Sigmoid colon (tissue), 7 donors: ENCODE data around the gene NFATC1. TPM values are rescaled to one million over a fixed set of nuclear protein-coding genes. Genes with fewer than 3 reads are reported as not detected.

ENCODE experiments used
- DNase-seq: peaks from one replicate; pipeline ENCODE4 v3.0.0-alpha.2; 2019
- H3K27ac ChIP-seq, 4 donors: fragments of 200-600 bp; sonication (generic); one replicate each; pipeline ENCODE4 v1.5.1; 2016 to 2019; ENCODE audit warnings: mild to moderate bottlenecking in 1 of 4
- H3K27me3 ChIP-seq, 3 donors: fragments of 200-600 bp; sonication (generic); one replicate each; pipeline ENCODE4 v1.5.1; 2019; ENCODE audit warnings: mild to moderate bottlenecking in 1 of 3
- H3K36me3 ChIP-seq, 4 donors: fragments of 200-600 bp; sonication (generic); one replicate each; pipeline ENCODE4 v1.5.1; 2016 to 2019
- H3K4me1 ChIP-seq, 4 donors: fragments of 200-600 bp; sonication (generic); one replicate each; pipeline ENCODE4 v1.5.1; 2017 to 2019
- H3K4me3 ChIP-seq, 4 donors: fragments of 200-600 bp; sonication (generic); one replicate each; pipeline ENCODE4 v1.5.1; 2017 to 2019; ENCODE audit warnings: mild to moderate bottlenecking in 2 of 4, moderate library complexity in 1 of 4
- H3K9me3 ChIP-seq, 4 donors: fragments of 200-600 bp in 3 of 4; sonication (generic) in 3 of 4; one replicate each; pipeline versions ENCODE4 v1.5.1 to v1.6.1; 2013 to 2019
- CTCF ChIP-seq, 4 experiments: fragments of 450-650 bp in 3 of 4; fragments of 200-600 bp in 1 of 4; IDR thresholded peaks; one replicate each; pipeline ENCODE4 v1.5.1; 2016 to 2019; ENCODE audit warnings: antibody characterized with exemption in 4 of 4, mild to moderate bottlenecking in 3 of 4, moderate library complexity in 2 of 4
- EP300 ChIP-seq, 4 donors: sonication (generic); formaldehyde crosslinking; IDR thresholded peaks; one replicate each; pipeline ENCODE4 v1.6.1; 2017; ENCODE audit warnings: antibody characterized with exemption in 4 of 4
- POLR2A ChIP-seq, 2 donors: fragments of 450-650 bp; IDR thresholded peaks; one replicate each; pipeline ENCODE4 v1.6.1; 2016; ENCODE audit warnings: antibody characterized with exemption in 2 of 2, mild to moderate bottlenecking in 2 of 2, moderate library complexity in 2 of 2
- POLR2AphosphoS5 ChIP-seq, 4 donors: sonication (generic); formaldehyde crosslinking; IDR thresholded peaks; one replicate each; pipeline ENCODE4 v1.6.1; 2017; ENCODE audit warnings: antibody characterized with exemption in 4 of 4
- WGBS, 2 donors: extraction: QIAGEN DNeasy Blood & Tissue Kit; methylation state at CpG; one replicate each; pipeline ENCODE4 v1.1.7; 2013; 5-methylcytosine and 5-hydroxymethylcytosine counted together
- intact Hi-C: fragments of 100-400 bp; cut with DNase I; formaldehyde crosslinking; loops from one replicate; pipeline ENCODE4 v1.15.1; 2023
- polyA plus RNA-seq, 3 donors: library from polyadenylated mRNA; stranded (reverse); fragments of 200-250 nt; gene quantifications; one replicate each; pipeline ENCODE4 v1.2.3, GENCODE V29; 2013
- total RNA-seq, 4 donors: library from RNA; depleted of rRNA; stranded (reverse); fragments of >200 nt; gene quantifications; one replicate each; pipeline ENCODE4 v1.1.0, GENCODE V29; 2016
- donor health status: healthy with polysubstance abuse.
- donor health status: Bipolar disorder and iron deficiency.
- donor health status: healthy.

Gene NFATC1
- total and polyA plus RNA-seq, 7 donors = 1.6 to 13.8 (median 10.7) TPM

- H3K36me3 ChIP-seq = peaks cover 0 to 19% (median 6%) of the 10 kb centered on the region in 4 donors
- H3K27ac ChIP-seq = no peak overlapping the region
- TF ChIP-seq EP300 (IDR thresholded peaks at IDR 0.05) (no peak), POLR2A (IDR thresholded peaks at IDR 0.05) (no peak), CTCF (IDR thresholded peaks at IDR 0.05) (no peak), POLR2AphosphoS5 (IDR thresholded peaks at IDR 0.05) (no peak)
- intact Hi-C loops = no loop called here
- peak; percentile 58 for DNase-seq
- H3K27me3 ChIP-seq = no peaks in the 10 kb centered on the region
- H3K9me3 ChIP-seq = no peaks in the 10 kb centered on the region
- WGBS, 2 donors = 92 to 93% methylated on average over 54 of the region's 54 CpGs
- peaks cover 0 to 17% (median 11%) of the 10 kb centered on the region in 4 donors for H3K4me1 ChIP-seq
- H3K4me3 ChIP-seq = no peak overlapping the region
Observed at GRCh38 chr18:79512461-79513380, 117.0 kb downstream of the NFATC1 start.

GRCh38 chr18:79513381-79514081 lies 117.8 kb downstream of the NFATC1 start:
- intact Hi-C loops = no loop called here
- peak; percentile 54 for DNase-seq
- Histone ChIP-seq H3K27ac (no peak overlapping the region), H3K36me3 (peaks cover 0 to 19% (median 6%) of the 10 kb centered on the region in 4 donors), H3K4me3 (no peak overlapping the region), H3K27me3 (no peaks in the 10 kb centered on the region), H3K9me3 (no peaks in the 10 kb centered on the region), H3K4me1 (peaks cover 0 to 10% (median 6%) of the 10 kb centered on the region in 4 donors)
- TF ChIP-seq POLR2AphosphoS5 (IDR thresholded peaks at IDR 0.05) (no peak), CTCF (IDR thresholded peaks at IDR 0.05) (no peak), EP300 (IDR thresholded peaks at IDR 0.05) (no peak), POLR2A (IDR thresholded peaks at IDR 0.05) (no peak)
- 93 to 94% methylated on average over 36 of the region's 36 CpGs for WGBS, 2 donors

GRCh38 chr18:79515331-79515730 lies 119.6 kb downstream of the NFATC1 start:
- Histone ChIP-seq H3K4me3 (no peak overlapping the region), H3K36me3 (peaks cover 0 to 19% (median 6%) of the 10 kb centered on the region in 4 donors), H3K27me3 (no peaks in the 10 kb centered on the region), H3K9me3 (no peaks in the 10 kb centered on the region), H3K4me1 (peaks cover 0 to 6% (median 0%) of the 10 kb centered on the region in 4 donors), H3K27ac (no peak overlapping the region)
- TF ChIP-seq CTCF (IDR thresholded peaks at IDR 0.05) (no peak), EP300 (IDR thresholded peaks at IDR 0.05) (no peak), POLR2A (IDR thresholded peaks at IDR 0.05) (no peak), POLR2AphosphoS5 (IDR thresholded peaks at IDR 0.05) (no peak)
- WGBS, 2 donors = 80 to 82% methylated on average over 8 of the region's 8 CpGs
- intact Hi-C loops = no loop called here
- peak; percentile 61 for DNase-seq

GRCh38 chr18:79515944-79516351 lies 120.2 kb downstream of the NFATC1 start:
- peak; percentile 42 for DNase-seq
- H3K27me3 ChIP-seq = no peaks in the 10 kb centered on the region
- intact Hi-C loops = no loop called here
- H3K27ac ChIP-seq = no peak overlapping the region
- H3K36me3 ChIP-seq = peaks cover 0 to 19% (median 6%) of the 10 kb centered on the region in 4 donors
- H3K4me1 ChIP-seq = peaks cover 0 to 6% (median 0%) of the 10 kb centered on the region in 4 donors
- 76 to 85% methylated on average over 22 of the region's 22 CpGs for WGBS, 2 donors
- no peak for TF ChIP-seq POLR2A (IDR thresholded peaks at IDR 0.05)
- no peak for TF ChIP-seq CTCF (IDR thresholded peaks at IDR 0.05)
- no peak for TF ChIP-seq POLR2AphosphoS5 (IDR thresholded peaks at IDR 0.05)
- TF ChIP-seq EP300 (IDR thresholded peaks at IDR 0.05) = no peak
- H3K4me3 ChIP-seq = no peak overlapping the region
- no peaks in the 10 kb centered on the region for H3K9me3 ChIP-seq
